H1 (cell line): ENCODE measurements around the gene ARHGEF26. TPM values are rescaled to one million over a fixed set of nuclear protein-coding genes. Genes with fewer than 3 reads are reported as not detected.

Experiments used
- CTCF ChIA-PET: fragments of 300-600 bp; sonication (Branson Sonifier 250); formaldehyde crosslinking; loops from one replicate; lab custom pipeline; 2021; ENCODE audit not compliant: partially characterized antibody; lab: Charles Lee
- POLR2A ChIA-PET: fragments of 300-600 bp; sonication (Branson Sonifier 250); formaldehyde crosslinking; loops from one replicate; lab custom pipeline; 2021; ENCODE audit warnings: inconsistent platforms; ENCODE audit not compliant: partially characterized antibody; lab: Charles Lee
- DNase-seq, 2 experiments: peaks; one replicate each; pipeline versions ENCODE4 v3.0.0 to v3.0.0-alpha.2; 2010 to 2022; ENCODE audit warnings: low spot score in 2 of 2, low read depth in 1 of 2, mixed read lengths in 1 of 2
- FAIRE-seq: peaks from 2 replicates; lab custom pipeline; 2011; peaks lifted over from hg19 to GRCh38; lab: Jason Lieb, UNC
- H2AFZ ChIP-seq: 2 replicates; pipeline ENCODE4 v1.8.1; 2012; ENCODE audit warnings: low read length, inconsistent platforms
- H2AK5ac ChIP-seq: 2 replicates; pipeline ENCODE4 v1.6.1; 2013; ENCODE audit warnings: low read depth, low read length
- H2BK120ac ChIP-seq: replicated peaks from 2 replicates; pipeline ENCODE3; 2013; ENCODE audit warnings: low read depth, low read length, inconsistent platforms
- H2BK12ac ChIP-seq: 2 replicates; pipeline ENCODE4 v1.6.1; 2013; ENCODE audit warnings: low read depth, low read length
- H2BK15ac ChIP-seq: 2 replicates; pipeline ENCODE4 v1.6.1; 2013; ENCODE audit warnings: low read length
- H2BK20ac ChIP-seq: 2 replicates; pipeline ENCODE4 v1.6.1; 2013; ENCODE audit warnings: low read length
- H2BK5ac ChIP-seq: 2 replicates; pipeline ENCODE4 v1.6.1; 2013; ENCODE audit warnings: low read depth, low read length
- H3K14ac ChIP-seq: 2 replicates; pipeline ENCODE4 v1.6.1; 2013; ENCODE audit warnings: inconsistent platforms; ENCODE audit not compliant: insufficient read length
- H3K18ac ChIP-seq: 2 replicates; pipeline ENCODE4 v1.6.1; 2013; ENCODE audit warnings: low read length; ENCODE audit errors: extremely low read depth
- H3K23ac ChIP-seq: 2 replicates; pipeline ENCODE4 v1.6.1; 2013; ENCODE audit warnings: inconsistent platforms; ENCODE audit not compliant: insufficient read length
- H3K23me2 ChIP-seq: 2 replicates; pipeline ENCODE4 v1.6.1; 2013; ENCODE audit warnings: low read depth, low read length
- H3K27ac ChIP-seq: 2 replicates; pipeline ENCODE4 v1.6.1; 2011; ENCODE audit warnings: low read depth, low read length, inconsistent platforms
- H3K27me3 ChIP-seq, 4 experiments: replicated peaks in 1 of 4; 1 replicate in 1 of 4; 2 replicates in 3 of 4; pipeline versions ENCODE4 v1.6.1 to v1.8.1; 2011 to 2013; ENCODE audit warnings: low read length in 3 of 4, mild to moderate bottlenecking in 3 of 4, inconsistent platforms in 2 of 4, mixed read lengths in 2 of 4, moderate library complexity in 1 of 4; ENCODE audit not compliant: control insufficient read depth in 3 of 4, insufficient read depth in 3 of 4; ENCODE audit errors: extremely low read depth in 1 of 4
- H3K36me3 ChIP-seq, 4 experiments: 2 replicates each; pipeline versions ENCODE4 v1.6.1 to v1.8.1; 2011 to 2013; ENCODE audit warnings: mild to moderate bottlenecking in 4 of 4, low read length in 3 of 4, moderate library complexity in 2 of 4, control low read depth in 1 of 4, inconsistent platforms in 1 of 4; ENCODE audit not compliant: insufficient read depth in 4 of 4, control insufficient read depth in 2 of 4
- H3K4ac ChIP-seq: replicated peaks from 2 replicates; pipeline ENCODE3; 2013; ENCODE audit warnings: low read length, low read depth, mixed read lengths, inconsistent platforms; ENCODE audit not compliant: insufficient read length
- H3K4me1 ChIP-seq, 4 experiments: replicated peaks in 1 of 4; 1 replicate in 1 of 4; 2 replicates in 3 of 4; pipeline versions ENCODE4 v1.6.1 to v1.8.1; 2011 to 2013; ENCODE audit warnings: low read length in 3 of 4, inconsistent platforms in 2 of 4, mixed read lengths in 1 of 4; ENCODE audit not compliant: insufficient read depth in 4 of 4, control insufficient read depth in 3 of 4
- H3K4me2 ChIP-seq, 2 experiments: 2 replicates each; pipeline versions ENCODE4 v1.6.1 to v1.8.1; 2011 to 2013; ENCODE audit warnings: low read depth in 2 of 2, low read length in 2 of 2, control low read depth in 1 of 2, inconsistent platforms in 1 of 2, mild to moderate bottlenecking in 1 of 2; ENCODE audit not compliant: insufficient read depth in 1 of 2
- H3K4me3 ChIP-seq, 4 experiments: fragments of 200-600, 300-600 bp in 1 of 4; sonication (generic), shearing (Covaris generic), sonication (Bioruptor Twin) in 1 of 4; 2 replicates each; pipeline versions ENCODE4 v1.5.1 to v1.8.1; 2011 to 2016; ENCODE audit warnings: low read length in 4 of 4, low read depth in 3 of 4, control low read depth in 2 of 4, inconsistent platforms in 2 of 4, mild to moderate bottlenecking in 2 of 4, mixed read lengths in 1 of 4, moderate library complexity in 1 of 4; ENCODE audit not compliant: insufficient read depth in 2 of 4; ENCODE audit errors: extremely low read depth in 1 of 4
- H3K56ac ChIP-seq: replicated peaks from 2 replicates; pipeline ENCODE3; 2013; ENCODE audit warnings: low read depth, mild to moderate bottlenecking, mixed read lengths, low read length, inconsistent platforms; ENCODE audit not compliant: insufficient read length
- H3K79me1 ChIP-seq: 2 replicates; pipeline ENCODE4 v1.6.1; 2013; ENCODE audit warnings: low read depth, low read length, control low read depth
- H3K79me2 ChIP-seq, 2 experiments: 2 replicates each; pipeline versions ENCODE4 v1.6.1 to v1.8.1; 2012 to 2013; ENCODE audit warnings: low read length in 2 of 2, mild to moderate bottlenecking in 2 of 2, inconsistent platforms in 1 of 2; ENCODE audit not compliant: insufficient read depth in 2 of 2, control insufficient read depth in 1 of 2
- H3K9ac ChIP-seq, 4 experiments: replicated peaks in 1 of 4; 1 replicate in 1 of 4; 2 replicates in 3 of 4; pipeline versions ENCODE4 v1.6.1 to v1.8.1; 2011 to 2013; ENCODE audit warnings: low read depth in 3 of 4, low read length in 3 of 4, control low read depth in 2 of 4, mild to moderate bottlenecking in 2 of 4, moderate library complexity in 2 of 4, inconsistent platforms in 1 of 4; ENCODE audit errors: extremely low read depth in 1 of 4
- H3K9me3 ChIP-seq, 2 experiments: 2 replicates each; pipeline versions ENCODE4 v1.6.1 to v1.8.1; 2012 to 2013; ENCODE audit warnings: mild to moderate bottlenecking in 2 of 2, moderate library complexity in 2 of 2, control low read depth in 1 of 2, inconsistent platforms in 1 of 2, low read depth in 1 of 2, low read length in 1 of 2, mixed read lengths in 1 of 2; ENCODE audit not compliant: insufficient read depth in 2 of 2
- H4K20me1 ChIP-seq, 2 experiments: replicated peaks in 1 of 2; 2 replicates each; pipeline versions ENCODE3 to v1.8.1; 2011 to 2013; ENCODE audit warnings: inconsistent platforms in 2 of 2, low read length in 2 of 2, mild to moderate bottlenecking in 1 of 2; ENCODE audit not compliant: insufficient read depth in 2 of 2, control insufficient read depth in 1 of 2
- H4K5ac ChIP-seq: 2 replicates; pipeline ENCODE4 v1.6.1; 2013; ENCODE audit warnings: low read length, low read depth, mixed read lengths, inconsistent platforms; ENCODE audit not compliant: insufficient read length
- H4K8ac ChIP-seq: 2 replicates; pipeline ENCODE4 v1.8.0; 2013; ENCODE audit warnings: mild to moderate bottlenecking, moderate library complexity, low read length, inconsistent platforms; ENCODE audit not compliant: insufficient read depth; ENCODE audit errors: extremely low read depth
- H4K91ac ChIP-seq: replicated peaks from 2 replicates; pipeline ENCODE3; 2013; ENCODE audit warnings: low read length, mixed read lengths, inconsistent platforms; ENCODE audit not compliant: insufficient read length
- CTCF ChIP-seq, 3 experiments: IDR thresholded peaks; 1 replicate in 2 of 3; 2 replicates in 1 of 3; pipeline versions ENCODE4 v1.5.1 to v1.6.1; 2011; ENCODE audit warnings: low read length in 3 of 3, mild to moderate bottlenecking in 3 of 3, inconsistent platforms in 2 of 3, low read depth in 1 of 3, moderate library complexity in 1 of 3; ENCODE audit not compliant: insufficient read depth in 1 of 3; ENCODE audit errors: control extremely low read depth in 1 of 3
- E2F6 ChIP-seq: IDR thresholded peaks from 2 replicates; pipeline ENCODE4 v1.6.1; 2012; ENCODE audit warnings: inconsistent platforms
- GTF2F1 ChIP-seq: IDR thresholded peaks from 2 replicates; pipeline ENCODE4 v1.6.1; 2012; ENCODE audit warnings: low read depth, low read length, improper control_type of control experiment, borderline replicate concordance
- RAD21 ChIP-seq, 2 experiments: IDR thresholded peaks in 1 of 2; conservative IDR thresholded peaks in 1 of 2; 2 replicates each; pipeline ENCODE4 v1.6.1; 2011; ENCODE audit warnings: low read depth in 2 of 2, low read length in 2 of 2, improper control_type of control experiment in 1 of 2, inconsistent platforms in 1 of 2, mild to moderate bottlenecking in 1 of 2, moderate library complexity in 1 of 2
- RBBP5 ChIP-seq: IDR thresholded peaks from 2 replicates; pipeline ENCODE4 v1.7.1; 2012; ENCODE audit warnings: low read depth, mild to moderate bottlenecking, inconsistent platforms, low read length, moderate library complexity, borderline replicate concordance
- WGBS, 2 experiments: shearing (Covaris generic) in 1 of 2; methylation state at CpG; one replicate each; pipeline versions ENCODE4 v1.1.6 to v1.1.7; 2013 to 2015; ENCODE audit warnings: low lambda C conversion rate in 2 of 2, mixed read lengths in 2 of 2, inconsistent platforms in 1 of 2, low coverage in 1 of 2, missing lambda C conversion rate in 1 of 2; ENCODE audit not compliant: insufficient replicate concordance in 2 of 2, insufficient coverage in 1 of 2, insufficient read length in 1 of 2; ENCODE audit errors: extremely low coverage in 1 of 2, missing lambda C conversion rate in 1 of 2; 5-methylcytosine and 5-hydroxymethylcytosine counted together
- polyA plus RNA-seq, 7 experiments: library from polyadenylated mRNA; depleted of rRNA in 3 of 7; stranded (reverse) in 5 of 7; unstranded in 2 of 7; fragments of >200 nt in 5 of 7; fragments of 200-250 nt in 2 of 7; gene quantifications; 1 replicate in 5 of 7; 2 replicates in 1 of 7; 4 replicates in 1 of 7; pipeline versions ENCODE4 v1.2.1 to v1.2.3, GENCODE V29; 2011 to 2013; ENCODE audit warnings: missing spikeins in 2 of 7, mixed read lengths in 2 of 7
- total RNA-seq: library from RNA; stranded (reverse); fragmentation: NEBNext Ultra II Directional; extraction: Animal tissue kit (Norgen Biotek cat#: 25700); gene quantifications from 2 replicates; pipeline ENCODE4 v1.2.1, GENCODE V29; 2021

The ARHGEF26 gene
- total and polyA plus RNA-seq, 2 of the 8 experiments (the other 6 are each of a cell fraction or from before 2014, with no cell fraction given), result 3.1 to 15.6 TPM

DNA sequence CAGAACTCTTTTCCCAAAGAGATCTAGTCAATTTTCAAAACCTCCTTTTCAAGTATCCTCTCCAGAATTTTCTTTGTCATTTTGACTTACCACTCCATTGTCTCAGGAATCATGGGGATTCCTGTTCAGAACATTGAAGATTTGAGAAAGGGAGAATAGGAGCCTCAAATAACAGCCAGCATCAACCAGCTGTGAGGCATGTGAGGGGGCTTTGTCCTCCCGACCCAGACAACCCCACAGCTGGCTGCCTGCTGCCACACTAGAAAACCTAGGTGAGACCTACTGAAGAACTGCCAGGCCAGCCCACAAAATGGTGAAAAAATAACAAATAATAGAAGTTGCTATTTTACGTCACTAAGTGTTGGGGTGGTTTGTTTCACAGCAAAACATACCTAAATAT lies 5.9 kb upstream of the ARHGEF26 start:
- Histone ChIP-seq H3K9me3 (no peaks in the 10 kb centered on the region), H3K56ac (no peak overlapping the region), H3K18ac (no peak overlapping the region), H3K4ac (no peak overlapping the region), H2AFZ (no peak overlapping the region), H3K14ac (no peak overlapping the region), H2BK20ac (no peak overlapping the region), H2BK15ac (no peak overlapping the region), H3K4me3 (no peak overlapping the region), H2BK12ac (no peak overlapping the region), H2AK5ac (no peak overlapping the region), H3K4me1 (no peaks in the 10 kb centered on the region), H3K4me2 (no peak overlapping the region), H3K79me2 (no peaks in the 10 kb centered on the region), H4K20me1 (peaks cover 0 to 3% of the 10 kb centered on the region in 2 experiments), H3K27me3 (peaks cover 0 to 4% (median 0%) of the 10 kb centered on the region in 4 experiments; a peak in 2 of 7 replicates), H4K5ac (no peak overlapping the region), H3K23ac (no peak overlapping the region), H3K79me1 (no peaks in the 10 kb centered on the region), H3K9ac (no peak overlapping the region), H2BK120ac (no peak overlapping the region), H4K91ac (no peak overlapping the region), H3K27ac (no peak overlapping the region), H3K36me3 (no peaks in the 10 kb centered on the region), H3K23me2 (no peaks in the 10 kb centered on the region; the same call in 1 of the 2 replicates), H4K8ac (no peak overlapping the region), H2BK5ac (no peak overlapping the region)
- FAIRE-seq, result no peak
- DNase-seq, result no peak
- WGBS, 2 experiments, result 83% methylated on average over 2 of the region's 2 CpGs; no CpG with 5 or more reads in 1 of the 2 experiments
- POLR2A ChIA-PET, result no interaction called here
- CTCF ChIA-PET, result no interaction called here
- 0 out of 2 replicates have a peak, but pooled peaks have one; percentile 15 for TF ChIP-seq E2F6
- no peak for TF ChIP-seq CTCF (IDR thresholded peaks at IDR 0.05; ENCODE audit: control extremely low read depth in 1 of 3, insufficient read depth in 1 of 3, low read depth in 1 of 3, low read length in 3 of 3)
- TF ChIP-seq RAD21 (IDR thresholded peaks at IDR 0.05 in 1 of 2, conservative IDR thresholded peaks at IDR 0.05 in 1 of 2; ENCODE audit: low read depth in 2 of 2, low read length in 2 of 2), result no peak
- no peak for TF ChIP-seq RBBP5
- no peak for TF ChIP-seq GTF2F1
